ENCODE results near the gene HAP1. TPM values are rescaled to one million over a fixed set of nuclear protein-coding genes. Genes with fewer than 3 reads are reported as not detected.

Gene HAP1
- polyA plus RNA-seq (2011; rRNA removed) = 2.0 and 2.2 TPM in 2 replicates
- 0.86 and 1.2 TPM in 2 replicates for polyA plus RNA-seq (2012; cell fraction: cytosol; rRNA removed)
- 8.2 and 8.4 TPM in 2 replicates for polyA plus RNA-seq (2012; cell fraction: nucleus; rRNA removed)
- polyA plus RNA-seq (2017; fragmentation: RNase III; extraction: RNeasy Plus Mini Kit Qiagen cat#74134 plus additional on column Dnase treatment) = 1.3 to 2.3 TPM (median 1.6 TPM) in 3 replicates
- 0.66 and 1.2 TPM in 2 replicates for polyA minus RNA-seq (2011; rRNA and poly(A)+ RNA removed)

GRCh38 chr17:41734139-41734948, at the start of gene HAP1:
Gene HAP1 (minus strand): TSS chr17:41734643. CDS start chr17:41734634, 9 bp downstream.
- H3K4me1 ChIP-seq = peaks cover 28% of the 10 kb centered on the region
- H3K4me3 ChIP-seq = peak within 1 kb of the TSS; percentile 57
- peak within 1 kb of the TSS; percentile 73 to 90 for H3K27ac ChIP-seq
- 5% methylated on average over 55 of the region's 77 CpGs for WGBS (ENCODE audit: missing lambda C conversion rate)
- H3K4me2 ChIP-seq = peak within 1 kb of the TSS; percentile 98
- no peaks in the 10 kb centered on the region for H3K9me3 ChIP-seq
- DNase-seq (ENCODE audit: low read depth in 1 of 2, low spot score in 1 of 2) (peak; percentile 76 to 84), FAIRE-seq (no peak), ATAC-seq (peak; percentile 62 to 71)
- ChIA-PET POLR2A (interaction anchor here (0.5 to 1.6 kb wide), 23 partner anchors 9 to 224 kb away, joined by 3 to 12 read pairs (median 4); partner anchors contain the start of genes ACLY, JUP and P3H4), CTCF (interaction anchor here (0.6 to 96.0 kb wide), 9 partner anchors 9 to 383 kb away, joined by 3 to 3262 read pairs (median 5); partner anchors contain the start of genes FKBP10, JUP and P3H4)
- TF ChIP-seq RAD21 (conservative IDR thresholded peaks at IDR 0.05 in 1 of 2, IDR thresholded peaks at IDR 0.05 in 1 of 2) = 0 out of 5 replicates have a peak, but pooled peaks of 1 of the 2 experiments have one; percentile 17
- TF ChIP-seq POLR2A (IDR thresholded peaks at IDR 0.05; ENCODE audit: low read length) = peak; percentile 100
- peak; percentile 97 for TF ChIP-seq BCL3 (IDR thresholded peaks at IDR 0.05)
- TF ChIP-seq PHF8 (IDR thresholded peaks at IDR 0.05; ENCODE audit: borderline replicate concordance, low read depth) = peak; percentile 93
- peak; percentile 60 for TF ChIP-seq MAX (IDR thresholded peaks at IDR 0.05)
- 0 out of 2 replicates have a peak, but pooled peaks have one; percentile 84 for TF ChIP-seq RNF2 (IDR thresholded peaks at IDR 0.05; ENCODE audit: borderline replicate concordance, low read depth)
- no peak for TF ChIP-seq USF2 (IDR thresholded peaks at IDR 0.05)
- TF ChIP-seq GATA3 (IDR thresholded peaks at IDR 0.05; ENCODE audit: borderline replicate concordance) = peak; percentile 88
- peak; percentile 87; the same call in 1 of the 2 replicates for TF ChIP-seq TFCP2L1 (CRISPR knock-in tag; IDR thresholded peaks at IDR 0.05)
- TF ChIP-seq RARB (CRISPR knock-in tag; IDR thresholded peaks at IDR 0.05) = no peak
- TF ChIP-seq HOXB5 (CRISPR knock-in tag; IDR thresholded peaks at IDR 0.05) = no peak
- 0 out of 2 replicates have a peak, but pooled peaks have one; percentile 66 for TF ChIP-seq HDAC2 (IDR thresholded peaks at IDR 0.05)
- TF ChIP-seq PBX3 (IDR thresholded peaks at IDR 0.05) = peak; percentile 35; the same call in 1 of the 2 replicates
- TF ChIP-seq JUN (IDR thresholded peaks at IDR 0.05) = peak; percentile 84 to 91; a peak in 4 of 5 replicates
- peak; percentile 21; the same call in 1 of the 2 replicates for TF ChIP-seq E2F6 (IDR thresholded peaks at IDR 0.05; ENCODE audit: borderline replicate concordance, low read depth)
- TF ChIP-seq ZSCAN20 (CRISPR knock-in tag; IDR thresholded peaks at IDR 0.05) = no peak
- TF ChIP-seq BHLHE40 (IDR thresholded peaks at IDR 0.05; ENCODE audit: low read depth, low read length) = peak; percentile 74

GRCh38 chr17:41782142-41782541, 47.7 kb upstream of the HAP1 start:
- H3K4me1 ChIP-seq = peaks cover 75% of the 10 kb centered on the region
- WGBS (ENCODE audit: missing lambda C conversion rate) = 82% methylated on average over 4 of the region's 4 CpGs
- H3K27ac ChIP-seq = peak overlapping the region; percentile 44 to 67; a peak in 5 of 6 replicates
- ATAC-seq (no peak), DNase-seq (ENCODE audit: low read depth in 1 of 2, low spot score in 1 of 2) (no peak), FAIRE-seq (no peak)
- TF ChIP-seq HEYL (CRISPR knock-in tag; IDR thresholded peaks at IDR 0.05) (no peak), MAX (IDR thresholded peaks at IDR 0.05) (no peak), HOXB5 (CRISPR knock-in tag; IDR thresholded peaks at IDR 0.05) (no peak), POLR2A (IDR thresholded peaks at IDR 0.05; ENCODE audit: low read length) (no peak), ZFP36 (IDR thresholded peaks at IDR 0.05; ENCODE audit: borderline replicate concordance, partially characterized antibody) (no peak), MAFK (IDR thresholded peaks at IDR 0.05; ENCODE audit: partially characterized antibody) (no peak)
- ChIA-PET CTCF (interaction anchor here (0.6 to 96.0 kb wide), 4 partner anchors 6 to 86 kb away, joined by 3 to 3262 read pairs (median 1632); partner anchors contain the start of genes FKBP10, GAST, HAP1 and JUP), POLR2A (no interaction called here)
- H3K4me2 ChIP-seq = peak overlapping the region; percentile 40
- no peaks in the 10 kb centered on the region for H3K9me3 ChIP-seq
- no peak overlapping the region for H3K4me3 ChIP-seq
